Embryonic facial prominence (tissue), 1 donor: Measurements from ENCODE around the gene ST3GAL5.

Experiments
- DNase-seq: peaks from one replicate; pipeline ENCODE4 v3.0.0-alpha.2; 2016; ENCODE audit errors: extremely low spot score

ST3GAL5 gene

DNA sequence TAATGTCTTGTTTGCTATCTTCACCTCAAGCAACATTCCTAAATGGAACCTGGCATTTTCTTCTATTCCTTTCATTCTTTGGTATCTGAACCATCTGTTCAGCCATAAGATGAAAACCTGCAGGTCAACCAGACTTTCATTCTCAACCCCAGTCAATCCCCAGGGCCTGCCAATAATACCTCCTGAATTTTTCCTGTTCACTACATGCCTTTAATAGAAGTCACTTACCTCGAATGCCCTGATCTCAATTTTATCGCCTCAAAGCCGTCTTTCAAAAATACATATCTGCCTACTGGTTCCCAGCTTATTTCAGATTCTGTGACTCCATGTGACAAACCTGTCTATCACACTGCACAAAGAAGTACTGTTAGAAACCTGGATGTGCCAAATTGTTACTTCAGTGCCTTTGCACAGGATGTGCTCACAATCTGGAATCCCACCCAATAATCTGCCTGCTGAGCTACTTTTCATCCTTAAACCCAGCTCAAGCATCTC is 22.6 kb downstream of the ST3GAL5 start:
- no peak for DNase-seq

DNA sequence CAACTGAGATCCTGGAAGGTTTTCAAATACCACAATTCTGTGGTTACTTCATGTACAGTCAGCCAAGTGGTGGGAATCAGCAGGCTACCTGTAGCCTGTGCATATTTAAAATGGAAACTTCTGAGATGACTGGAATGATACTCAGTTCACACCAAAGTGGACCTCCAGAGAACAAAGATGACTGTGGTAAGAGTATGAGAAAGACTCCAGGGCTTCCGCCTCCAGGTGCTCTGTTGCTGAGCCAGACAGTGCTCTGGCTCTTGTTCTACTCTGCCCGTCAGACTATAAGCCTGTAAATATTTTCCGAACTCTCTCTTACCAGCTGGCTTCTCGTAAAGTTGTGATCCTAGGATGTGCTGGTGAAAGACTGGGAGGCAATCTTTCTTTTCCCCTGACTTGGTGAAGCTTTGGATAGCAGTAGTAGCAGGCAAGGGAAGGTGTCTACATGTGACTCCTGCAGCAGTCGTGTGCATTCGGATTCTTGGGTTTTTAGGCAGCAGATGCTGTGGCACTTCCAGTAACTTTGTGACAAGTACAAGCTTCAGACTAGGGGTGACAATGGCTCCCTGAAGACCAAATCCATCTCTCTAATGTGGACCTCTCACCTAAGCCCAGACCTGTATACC is 23.1 kb downstream of the ST3GAL5 start:
- no peak for DNase-seq

- DNase-seq, result no peak
These were observed 24.1 kb downstream of the ST3GAL5 start for GRCh38 chr2:85864654-85865053.

- no peak for DNase-seq
These were observed 26.4 kb downstream of the ST3GAL5 start for GRCh38 chr2:85862426-85862825.

- DNase-seq, result no peak
These were observed 27.1 kb downstream of the ST3GAL5 start for GRCh38 chr2:85861650-85862049.

DNA sequence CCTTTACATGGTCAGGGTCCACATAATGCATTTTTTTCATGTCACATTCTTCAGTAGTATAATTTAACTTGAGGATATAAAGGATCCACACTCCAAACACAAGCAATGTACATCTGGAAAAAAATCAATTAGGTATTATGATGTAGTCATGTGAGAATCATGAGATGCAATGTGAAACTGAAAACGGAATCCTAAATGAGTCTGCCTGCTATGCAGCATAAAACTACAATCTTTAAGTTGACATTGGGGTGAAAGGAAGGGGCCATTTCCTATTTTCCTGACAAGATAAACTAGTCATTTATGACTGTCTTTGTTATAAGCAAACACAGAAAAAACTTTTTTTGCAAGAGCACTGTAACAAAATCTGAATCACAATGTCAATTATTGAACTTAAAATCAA is 27.6 kb downstream of the ST3GAL5 start:
- no peak for DNase-seq

DNA sequence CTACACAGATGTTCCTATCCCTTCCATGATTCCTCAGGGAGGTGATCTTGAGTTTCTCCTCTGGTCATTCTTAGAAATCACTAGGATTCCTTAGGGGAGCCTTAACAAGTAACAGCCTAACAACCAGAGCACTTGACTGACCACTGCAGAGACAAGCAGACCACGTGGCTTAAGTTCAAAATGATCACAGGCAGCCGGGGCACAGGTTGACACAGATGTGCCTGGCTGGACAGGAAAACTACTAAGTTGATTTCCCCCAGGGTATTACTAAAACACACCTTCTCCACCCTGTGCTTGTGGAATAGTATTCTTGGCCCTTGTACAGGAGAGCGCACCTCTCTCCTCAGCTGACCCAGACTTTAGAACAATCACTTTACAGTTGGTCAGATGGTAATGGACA is 29.9 kb downstream of the ST3GAL5 start:
- DNase-seq, result no peak

DNA sequence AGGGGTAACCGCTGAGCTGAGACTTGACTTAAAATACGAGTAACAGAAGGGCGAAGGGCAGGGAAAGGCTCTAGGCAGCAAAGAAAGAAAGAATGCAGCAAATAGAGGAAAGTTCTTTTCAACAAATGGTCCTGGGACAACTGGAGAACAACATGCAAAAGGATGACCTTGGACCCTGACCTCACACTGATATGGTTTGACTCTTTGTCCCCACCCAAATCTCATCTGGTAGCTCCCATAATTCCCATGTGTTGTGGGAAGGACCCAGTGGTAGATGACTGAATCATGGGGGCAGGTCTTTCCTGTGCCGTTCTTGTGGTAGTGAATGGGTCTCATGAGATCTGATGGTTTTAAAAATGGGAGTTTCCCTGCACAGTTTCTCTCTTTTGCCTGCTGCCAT is 33.9 kb downstream of the ST3GAL5 start:
- DNase-seq, result no peak

DNA sequence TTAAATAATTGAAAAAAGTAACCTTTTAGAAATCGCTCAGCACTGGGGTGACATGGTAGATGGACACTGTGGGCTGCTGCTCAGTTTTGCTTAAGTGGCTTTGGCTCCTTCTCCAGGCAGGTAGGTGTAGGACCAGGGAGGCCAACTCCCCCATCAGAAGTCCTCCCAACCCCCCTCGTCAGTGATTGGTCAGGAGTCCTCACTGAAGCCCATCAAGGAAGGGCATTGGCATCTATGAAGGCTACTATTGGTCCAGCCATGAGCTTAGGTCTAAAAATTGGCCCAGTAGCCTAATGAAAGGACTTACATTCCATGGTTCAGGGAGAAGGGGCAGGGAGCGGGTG is 34.7 kb downstream of the ST3GAL5 start:
- no peak for DNase-seq

DNA sequence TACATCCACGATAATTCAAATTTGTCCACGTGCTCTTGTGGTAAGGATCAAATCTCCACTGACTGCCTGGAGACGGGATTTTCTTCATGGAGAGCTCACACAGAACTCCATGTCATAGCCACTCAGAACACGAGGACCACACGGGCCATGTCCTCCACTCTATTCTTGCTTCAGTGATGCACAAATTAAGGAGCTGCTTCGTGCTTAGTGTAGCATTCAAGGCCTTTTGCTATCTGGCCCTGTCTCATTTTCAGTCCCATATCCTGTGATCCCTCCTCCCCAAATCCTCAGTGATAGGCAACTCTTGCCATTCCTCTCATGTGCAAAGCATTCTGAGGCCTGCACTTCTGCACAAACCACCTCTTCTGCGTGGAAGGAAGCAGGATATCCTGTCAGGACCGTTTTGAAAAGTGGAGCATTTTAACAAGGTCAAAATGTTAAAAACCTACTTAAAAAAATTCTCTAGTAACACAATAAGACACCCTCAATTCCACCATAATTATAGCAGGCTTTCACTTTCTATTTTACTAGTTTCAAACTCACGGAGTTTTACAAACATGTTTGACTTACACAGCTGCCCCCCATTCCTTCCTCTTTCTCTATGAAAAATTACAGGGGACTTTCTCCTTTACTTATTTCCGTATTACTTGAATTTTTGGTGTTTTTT is 35.2 kb downstream of the ST3GAL5 start:
- DNase-seq, result no peak

DNA sequence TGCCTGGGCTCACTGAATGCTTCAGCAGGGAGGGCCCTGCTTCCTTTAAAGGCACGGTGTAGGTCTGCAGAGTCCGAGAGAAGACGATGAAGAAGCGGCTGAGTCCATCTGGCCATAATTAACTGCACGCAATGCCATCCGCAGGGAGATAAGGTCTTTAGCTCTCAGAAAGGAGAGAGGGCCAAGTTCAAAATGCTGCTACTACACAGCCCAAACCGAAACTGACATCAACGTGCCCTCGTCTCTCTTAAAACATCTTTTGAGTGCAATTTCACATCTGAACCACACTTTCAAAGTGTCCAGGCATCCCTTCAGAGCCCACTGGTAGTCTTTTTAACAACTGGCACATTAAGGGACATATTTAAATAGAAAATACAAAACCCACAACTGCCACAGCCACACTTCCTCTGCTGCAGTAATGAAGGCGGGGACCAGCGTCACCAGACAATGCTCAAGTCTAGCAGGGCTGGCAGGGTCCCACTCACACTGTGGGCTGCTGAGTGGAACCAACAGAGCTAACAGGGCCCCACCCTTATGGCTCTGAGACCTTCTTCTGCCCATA is 35.8 kb downstream of the ST3GAL5 start:
- no peak for DNase-seq

DNA sequence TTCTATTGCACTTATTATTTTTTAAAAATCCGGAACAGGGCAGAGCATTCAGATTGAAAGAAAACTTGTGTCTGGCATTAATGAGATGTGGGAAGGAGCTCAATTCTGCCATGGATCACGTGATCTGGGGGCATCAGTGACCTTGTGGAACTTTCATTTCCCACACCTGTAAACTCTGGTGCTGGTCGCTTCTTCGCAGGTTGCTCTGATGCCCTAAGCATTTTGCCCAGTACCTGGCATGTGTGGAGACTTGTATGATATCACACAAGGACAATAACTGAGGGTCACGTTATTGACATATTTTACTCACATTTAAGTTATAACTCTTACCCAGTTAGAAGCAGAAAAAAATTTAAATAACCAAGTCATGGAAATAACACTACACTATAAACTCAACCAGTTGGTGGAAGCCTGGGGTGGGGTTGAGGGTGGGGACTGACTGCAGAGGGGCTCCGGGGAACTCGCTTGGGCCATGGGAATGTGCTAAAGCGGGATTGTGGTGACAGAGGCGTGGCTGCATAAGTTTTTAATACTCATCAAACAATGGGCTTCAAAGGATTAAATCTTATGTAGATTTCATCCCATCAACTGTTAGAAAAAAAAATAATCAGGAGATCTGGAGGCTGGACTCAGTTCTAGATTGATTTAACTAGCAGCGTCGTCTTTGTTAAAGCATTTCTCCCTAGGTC is 36.5 kb downstream of the ST3GAL5 start:
- no peak for DNase-seq

- no peak for DNase-seq
These were observed 37.3 kb downstream of the ST3GAL5 start for GRCh38 chr2:85851253-85852151.

DNA sequence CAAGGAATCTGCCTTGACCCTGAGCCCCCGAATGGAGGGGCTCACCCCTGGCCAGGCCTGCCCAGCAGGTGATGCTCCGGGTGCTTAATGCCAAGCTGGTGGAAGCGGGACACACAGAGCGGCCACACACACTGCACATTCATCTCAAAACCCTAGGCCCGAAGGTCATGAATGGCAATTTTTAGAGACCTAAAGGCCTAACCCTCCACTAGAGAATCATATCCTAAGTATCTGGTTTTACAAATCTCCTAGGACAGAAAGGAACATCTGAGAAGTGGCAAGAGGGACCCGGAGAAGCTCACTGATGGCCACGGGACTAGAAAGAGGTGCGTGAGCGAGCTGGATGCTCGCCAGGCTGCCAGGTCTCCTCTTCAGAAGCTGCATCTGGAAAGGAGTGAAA is 38.3 kb downstream of the ST3GAL5 start:
- no peak for DNase-seq

GRCh38 chr2:85847051-85847588 is 41.7 kb downstream of the ST3GAL5 start:
- DNase-seq, result no peak

DNA sequence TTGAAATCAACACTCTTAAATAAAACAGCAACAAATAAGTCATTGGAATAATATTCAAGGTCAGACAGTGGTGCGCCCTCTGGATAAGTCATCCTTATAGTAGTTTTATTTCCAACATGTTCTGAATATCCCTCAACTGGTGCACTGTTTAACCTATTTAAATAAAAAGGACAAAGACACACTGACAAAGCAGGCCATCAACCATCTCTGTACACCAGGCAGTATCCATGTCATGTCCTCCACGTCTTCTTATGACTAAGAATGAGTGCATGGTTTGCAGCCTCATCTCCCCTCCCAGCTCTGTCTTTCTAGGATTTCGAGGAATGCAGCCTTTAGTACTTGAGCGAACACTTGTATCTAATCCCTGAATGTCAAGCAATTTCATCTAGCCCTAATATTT is 42.4 kb downstream of the ST3GAL5 start:
- no peak for DNase-seq

DNA sequence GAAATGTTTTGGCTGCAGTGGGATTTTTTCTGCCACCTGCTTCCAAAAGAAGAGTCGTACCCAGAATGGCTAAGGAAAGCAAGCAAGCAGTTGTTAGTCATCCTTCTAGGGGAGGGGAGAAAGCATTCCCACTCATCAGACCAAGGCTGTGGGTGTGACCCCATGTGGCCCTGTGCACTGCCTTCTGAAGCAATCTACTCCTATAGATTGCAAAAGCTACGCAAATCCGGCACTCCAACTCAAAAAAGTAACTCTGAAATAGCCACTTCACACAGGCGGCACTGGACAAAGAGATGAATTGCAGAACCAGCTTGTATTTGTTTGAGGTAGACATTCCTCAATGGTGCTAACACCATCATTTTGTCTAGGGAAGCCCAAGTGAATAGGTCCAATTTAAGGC is 44.3 kb downstream of the ST3GAL5 start:
- DNase-seq, result no peak

GRCh38 chr2:85843543-85843942 is 45.2 kb downstream of the ST3GAL5 start:
- DNase-seq, result no peak

DNA sequence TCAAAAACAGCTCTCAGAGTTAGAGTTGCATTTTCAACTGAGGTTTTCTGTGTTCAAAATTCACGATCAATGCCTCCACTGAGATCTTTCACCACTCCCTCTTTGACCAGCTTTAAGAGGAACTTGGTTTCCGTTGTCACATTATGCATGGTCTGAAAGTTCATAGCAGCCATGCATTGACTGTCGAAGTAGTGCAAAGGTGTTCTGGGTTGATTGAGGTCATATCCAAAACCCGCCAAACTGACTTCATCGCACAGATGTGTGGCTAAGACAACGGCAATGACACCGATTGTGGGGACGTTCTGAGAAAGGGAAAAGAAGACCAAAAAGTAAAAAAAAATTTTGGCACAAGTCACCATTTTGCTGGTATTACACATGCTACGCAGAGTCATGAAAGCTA is 48.7 kb downstream of the ST3GAL5 start:
- DNase-seq, result no peak

DNA sequence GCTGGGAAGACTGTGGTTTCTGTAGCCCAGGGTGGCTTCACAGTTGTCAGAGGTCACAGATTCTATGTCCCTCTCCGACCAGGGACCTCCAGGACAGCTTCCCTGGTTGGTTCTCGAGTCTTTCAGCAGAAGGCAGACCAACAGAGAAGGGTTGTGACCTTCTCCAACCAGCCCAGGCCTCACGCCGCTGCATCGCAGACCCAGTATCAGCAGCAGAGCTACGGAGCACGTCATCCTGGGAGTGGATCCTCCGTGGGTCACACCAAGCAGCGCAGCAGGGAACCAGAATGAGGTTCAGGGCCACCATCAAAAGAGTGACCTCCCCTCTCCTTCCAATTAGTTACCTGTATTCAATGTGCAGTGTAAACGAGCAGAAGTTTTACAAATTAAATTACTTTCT is 49.3 kb downstream of the ST3GAL5 start:
- DNase-seq, result no peak

- DNase-seq, result no peak
These were observed 50.1 kb downstream of the ST3GAL5 start for GRCh38 chr2:85838641-85839040.

GRCh38 chr2:85838181-85838580 is 50.6 kb downstream of the ST3GAL5 start:
- no peak for DNase-seq
